HG02981 (cell line): ENCODE measurements around the gene FSTL1.

Experiments used
- ATAC-seq: cut with Tn5 transposase; IDR thresholded peaks from one replicate; pipeline ENCODE4 v1.9.1; 2021; ENCODE audit warnings: mild to moderate bottlenecking, moderate library complexity; ENCODE audit not compliant: unreplicated experiment

Gene FSTL1

GRCh38 chr3:120364101-120364500, 86.7 kb downstream of the FSTL1 start:
- no peak for ATAC-seq

- no peak for ATAC-seq
Measured at GRCh38 chr3:120357807-120358206, 93.0 kb downstream of the FSTL1 start.

GRCh38 chr3:120355486-120355885, 95.3 kb downstream of the FSTL1 start:
- ATAC-seq = no peak

GRCh38 chr3:120353463-120353862, 97.3 kb downstream of the FSTL1 start:
- ATAC-seq = no peak

- no peak for ATAC-seq
Measured at GRCh38 chr3:120352017-120352416, 98.8 kb downstream of the FSTL1 start.

- no peak for ATAC-seq
Measured at GRCh38 chr3:120350401-120350941, 100.3 kb downstream of the FSTL1 start.

GRCh38 chr3:120349855-120350125, 101.0 kb downstream of the FSTL1 start:
- ATAC-seq = no peak

- peak; percentile 80 for ATAC-seq
Measured at GRCh38 chr3:120348991-120349854, 101.6 kb downstream of the FSTL1 start, which contains the start of gene LRRC58. Gene LRRC58 (minus strand): TSS chr3:120349354. CDS start chr3:120349243, 111 bp downstream.

GRCh38 chr3:120348065-120348990, 102.5 kb downstream of the FSTL1 start:
- peak; percentile 58 for ATAC-seq

- ATAC-seq = no peak
Measured at GRCh38 chr3:120344349-120344748, 106.4 kb downstream of the FSTL1 start.
